ENCODE results near the gene VASN.

The VASN gene

DNA sequence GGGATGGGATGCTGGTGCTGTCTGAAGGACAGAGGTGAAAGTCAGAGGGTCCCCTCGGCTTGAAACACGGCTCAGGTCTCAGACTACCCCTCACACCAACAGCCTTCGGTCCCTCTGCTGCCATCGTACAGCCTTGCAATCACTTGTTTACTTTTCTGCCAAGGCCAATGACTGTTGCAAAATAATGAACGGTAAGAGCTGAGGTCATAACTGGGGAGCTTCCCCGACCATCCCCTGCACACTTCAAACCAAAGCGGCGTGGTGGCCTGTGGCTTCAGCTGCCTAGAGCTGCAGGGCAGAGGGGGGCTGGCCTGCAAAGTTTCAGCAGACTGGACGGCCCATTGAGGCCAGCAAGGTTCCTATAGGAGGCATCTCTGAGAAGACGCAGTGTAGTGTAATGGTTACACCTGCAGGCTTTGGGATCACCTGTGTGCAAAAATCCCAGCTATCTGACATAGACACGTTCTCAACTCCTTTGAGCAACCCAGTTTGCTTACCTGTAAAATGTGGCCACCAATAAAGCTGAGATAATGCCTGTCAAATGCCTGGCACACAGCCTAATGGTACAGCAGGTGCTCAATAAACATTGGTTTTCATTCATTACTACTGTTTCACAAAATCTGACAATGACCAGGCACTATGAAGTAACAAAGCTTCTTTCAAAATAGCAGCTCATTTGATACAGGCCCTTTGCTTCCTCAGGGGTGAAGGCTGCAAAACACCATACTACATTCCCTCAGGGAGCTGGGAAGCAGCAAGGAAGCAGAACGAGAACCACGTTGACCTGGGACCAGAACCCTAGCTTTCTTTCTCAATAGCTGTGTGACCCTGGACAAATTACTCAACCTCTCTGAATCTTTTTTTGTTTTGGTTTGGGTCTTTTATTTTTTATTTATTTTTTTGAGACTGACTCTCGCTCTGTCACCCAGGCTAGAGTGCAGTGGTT, 25.5 kb upstream of the VASN start:
- TF ChIP-seq, protein P1, sequence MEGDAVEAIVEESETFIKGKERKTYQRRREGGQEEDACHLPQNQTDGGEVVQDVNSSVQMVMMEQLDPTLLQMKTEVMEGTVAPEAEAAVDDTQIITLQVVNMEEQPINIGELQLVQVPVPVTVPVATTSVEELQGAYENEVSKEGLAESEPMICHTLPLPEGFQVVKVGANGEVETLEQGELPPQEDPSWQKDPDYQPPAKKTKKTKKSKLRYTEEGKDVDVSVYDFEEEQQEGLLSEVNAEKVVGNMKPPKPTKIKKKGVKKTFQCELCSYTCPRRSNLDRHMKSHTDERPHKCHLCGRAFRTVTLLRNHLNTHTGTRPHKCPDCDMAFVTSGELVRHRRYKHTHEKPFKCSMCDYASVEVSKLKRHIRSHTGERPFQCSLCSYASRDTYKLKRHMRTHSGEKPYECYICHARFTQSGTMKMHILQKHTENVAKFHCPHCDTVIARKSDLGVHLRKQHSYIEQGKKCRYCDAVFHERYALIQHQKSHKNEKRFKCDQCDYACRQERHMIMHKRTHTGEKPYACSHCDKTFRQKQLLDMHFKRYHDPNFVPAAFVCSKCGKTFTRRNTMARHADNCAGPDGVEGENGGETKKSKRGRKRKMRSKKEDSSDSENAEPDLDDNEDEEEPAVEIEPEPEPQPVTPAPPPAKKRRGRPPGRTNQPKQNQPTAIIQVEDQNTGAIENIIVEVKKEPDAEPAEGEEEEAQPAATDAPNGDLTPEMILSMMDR (IDR thresholded peaks at IDR 0.05; ENCODE audit: low read depth, low read length), result no peak
- H3K27me3 ChIP-seq, result no peaks in the 10 kb centered on the region
- H3K9me3 ChIP-seq, result no peaks in the 10 kb centered on the region; the same call in 1 of the 2 replicates
- H3K4me3 ChIP-seq (ENCODE audit: low read depth, low read length), result no peak overlapping the region
- H3K4me1 ChIP-seq, result no peaks in the 10 kb centered on the region
- no peak for DNase-seq
- H3K36me3 ChIP-seq, result peaks cover 28% of the 10 kb centered on the region

DNA sequence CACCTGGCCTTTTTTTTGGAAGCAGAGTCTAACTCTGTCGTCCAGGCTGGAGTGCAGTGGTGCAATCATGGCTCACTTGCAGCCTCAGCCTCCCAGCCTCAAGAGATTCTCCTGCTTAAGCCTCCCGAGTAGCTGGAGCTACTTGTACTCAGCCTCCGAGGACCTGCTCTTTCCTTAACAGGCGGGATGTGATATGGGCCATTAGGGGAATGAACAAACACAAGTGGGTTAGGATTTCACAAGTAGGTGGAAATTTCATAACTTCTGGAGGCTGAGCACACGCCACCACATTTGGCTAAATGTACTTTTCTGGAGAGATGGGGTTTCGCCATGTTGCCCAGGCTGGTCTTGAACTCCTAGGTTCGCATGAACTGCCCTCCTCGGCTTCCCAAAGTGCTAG, 24.6 kb upstream of the VASN start:
- H3K4me3 ChIP-seq (ENCODE audit: low read depth, low read length), result no peak overlapping the region
- H3K36me3 ChIP-seq, result peaks cover 24% of the 10 kb centered on the region

DNA sequence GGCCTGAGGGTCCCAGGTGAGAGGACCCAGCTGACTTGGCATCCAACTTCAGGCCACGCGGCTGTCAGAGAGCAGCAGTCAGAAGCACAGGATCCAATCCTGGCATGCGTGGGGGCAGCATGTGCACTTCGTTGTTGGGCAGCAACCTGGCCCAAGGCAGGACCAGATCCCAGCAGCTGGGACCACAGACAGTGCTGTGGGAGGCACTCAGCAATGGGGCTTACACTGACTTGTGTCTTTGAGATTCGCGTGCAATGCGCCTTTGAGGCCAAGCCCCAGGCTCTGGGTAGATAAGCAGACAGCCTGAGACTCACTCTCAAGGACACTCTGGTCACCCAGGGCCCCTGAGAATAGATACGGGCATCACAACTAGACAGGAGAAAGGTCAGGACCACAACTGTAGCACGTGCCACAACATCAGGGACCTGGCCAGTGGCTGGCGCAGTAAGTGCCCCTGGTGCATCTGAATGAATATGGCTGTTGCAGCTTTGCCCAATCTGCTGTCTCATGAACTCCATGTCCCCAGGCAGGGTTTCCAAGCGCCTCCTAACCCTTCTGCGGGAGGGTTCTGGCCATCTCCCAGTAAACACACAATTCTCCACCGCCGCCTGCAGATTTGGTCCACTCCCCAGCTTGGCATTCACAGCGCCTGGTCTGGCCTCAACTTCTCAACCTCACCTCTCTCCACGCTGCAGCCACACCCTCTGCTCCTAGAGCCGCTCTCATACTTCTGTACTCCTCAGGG, 23.7 kb upstream of the VASN start:
- Histone ChIP-seq H3K4me1 (peaks cover 3% of the 10 kb centered on the region; the same call in 1 of the 2 replicates), H3K36me3 (peaks cover 23% of the 10 kb centered on the region)

More for the DNA sequence above, 24.6 kb upstream of the VASN start:
- no peaks in the 10 kb centered on the region; the same call in 1 of the 2 replicates for H3K9me3 ChIP-seq
- no peak for DNase-seq
- peaks cover 3% of the 10 kb centered on the region; the same call in 1 of the 2 replicates for H3K4me1 ChIP-seq
- H3K27me3 ChIP-seq, result no peaks in the 10 kb centered on the region
- TF ChIP-seq, protein P1 (IDR thresholded peaks at IDR 0.05; ENCODE audit: low read depth, low read length), result no peak

DNA sequence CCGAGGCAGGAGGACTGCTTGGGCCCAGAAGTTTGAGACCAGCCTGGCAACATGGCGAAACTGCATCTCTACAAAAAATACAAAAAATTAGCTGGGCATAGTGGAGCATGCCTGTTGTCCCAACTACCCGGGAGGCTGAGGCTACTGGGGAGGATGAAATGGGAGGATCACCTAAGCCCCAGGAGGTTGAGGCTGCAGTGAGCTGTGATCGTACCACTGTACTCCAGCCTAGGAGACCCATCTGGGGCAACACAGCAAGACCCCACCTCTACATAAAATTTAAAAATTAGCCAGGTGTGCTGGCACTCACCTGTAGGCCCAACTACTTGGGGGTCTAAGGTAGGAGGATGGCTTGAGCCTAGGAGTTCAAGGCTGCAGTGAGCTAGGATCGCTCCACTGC, 22.3 kb upstream of the VASN start:
- TF ChIP-seq, protein P1 (IDR thresholded peaks at IDR 0.05; ENCODE audit: low read depth, low read length), result no peak
- Histone ChIP-seq H3K4me1 (peaks cover 3% of the 10 kb centered on the region; the same call in 1 of the 2 replicates), H3K9me3 (no peaks in the 10 kb centered on the region; the same call in 1 of the 2 replicates), H3K27me3 (no peaks in the 10 kb centered on the region), H3K4me3 (ENCODE audit: low read depth, low read length) (no peak overlapping the region), H3K36me3 (peaks cover 22% of the 10 kb centered on the region)
- no peak for DNase-seq

More for the DNA sequence above, 23.7 kb upstream of the VASN start:
- Histone ChIP-seq H3K4me3 (ENCODE audit: low read depth, low read length) (no peak overlapping the region), H3K9me3 (no peaks in the 10 kb centered on the region; the same call in 1 of the 2 replicates), H3K27me3 (no peaks in the 10 kb centered on the region)
- TF ChIP-seq, protein P1 (IDR thresholded peaks at IDR 0.05; ENCODE audit: low read depth, low read length), result no peak
- no peak for DNase-seq

DNA sequence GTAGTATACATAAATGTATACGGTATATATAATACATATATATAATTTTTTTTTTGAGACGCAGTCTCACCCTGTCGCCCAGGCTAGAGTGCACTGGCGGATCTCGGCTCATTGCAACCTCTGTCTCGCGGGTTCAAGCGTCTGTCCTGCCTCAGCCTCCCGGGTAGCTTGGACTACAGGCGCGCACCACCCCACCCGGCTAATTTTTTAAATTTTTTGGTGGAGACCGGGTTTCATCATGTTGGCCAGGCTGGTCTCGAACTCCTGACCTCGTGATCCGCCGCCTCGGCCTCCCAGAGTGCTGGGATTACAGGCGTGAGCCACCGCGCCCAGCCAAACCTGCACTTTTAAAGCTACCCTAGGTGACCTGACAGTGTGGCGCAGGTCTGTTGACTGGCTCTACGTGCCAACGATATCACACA, 21.3 kb upstream of the VASN start:
- Histone ChIP-seq H3K4me1 (peaks cover 3% of the 10 kb centered on the region; the same call in 1 of the 2 replicates), H3K9me3 (no peaks in the 10 kb centered on the region; the same call in 1 of the 2 replicates), H3K4me3 (ENCODE audit: low read depth, low read length) (peak overlapping the region; percentile 95), H3K27me3 (no peaks in the 10 kb centered on the region), H3K36me3 (peaks cover 22% of the 10 kb centered on the region)
- DNase-seq, result no peak
- TF ChIP-seq, protein P1 (IDR thresholded peaks at IDR 0.05; ENCODE audit: low read depth, low read length), result no peak

Measured in BE2C (cell line).